Activated B cell treated with CpG ODN at 0.5 μM for 24 hours (primary cell): ENCODE data around the gene MC4R. TPM values are rescaled to one million over a fixed set of nuclear protein-coding genes. Genes with fewer than 3 reads are reported as not detected.

ENCODE experiments used
- ATAC-seq: fragments of 200-7000 bp; cut with Tn5 transposase; one replicate; pipeline ENCODE4 v1.10.0; 2021; ENCODE audit warnings: low read depth, mild to moderate bottlenecking, moderate library complexity
- CTCF ChIA-PET: fragments of 350-600 bp; sonication (Branson Sonifier 250); formaldehyde crosslinking; loops from one replicate; lab custom pipeline; 2021; ENCODE audit warnings: antibody characterized with exemption; lab: Charles Lee
- POLR2A ChIA-PET: fragments of 350-600 bp; sonication (Branson Sonifier 250); formaldehyde crosslinking; loops from one replicate; lab custom pipeline; 2021; ENCODE audit warnings: antibody characterized with exemption; lab: Charles Lee
- DNase-seq: peaks from one replicate; pipeline ENCODE4 v3.0.0; 2022
- H3K27ac Mint-ChIP-seq: one replicate; pipeline ENCODE4 v1.8.0; 2020; ENCODE audit warnings: mixed read lengths
- H3K27me3 Mint-ChIP-seq: one replicate; pipeline ENCODE4 v1.8.0; 2021; ENCODE audit warnings: mixed read lengths
- H3K36me3 Mint-ChIP-seq: one replicate; pipeline ENCODE4 v1.8.0; 2021; ENCODE audit warnings: low read depth, mixed read lengths
- H3K4me1 Mint-ChIP-seq: one replicate; pipeline ENCODE4 v1.8.0; 2021; ENCODE audit warnings: mixed read lengths
- H3K4me3 Mint-ChIP-seq: one replicate; pipeline ENCODE4 v1.8.0; 2020; ENCODE audit warnings: mild to moderate bottlenecking, mixed read lengths
- H3K9me3 Mint-ChIP-seq: one replicate; pipeline ENCODE4 v1.8.0; 2020; ENCODE audit warnings: mixed read lengths
- CTCF ChIP-seq: fragments of 200-600 bp; IDR thresholded peaks from one replicate; pipeline ENCODE4 v1.8.0; 2022; ENCODE audit warnings: antibody characterized with exemption, mild to moderate bottlenecking
- intact Hi-C: fragments of 100-400 bp; cut with micrococcal nuclease; formaldehyde crosslinking; loops from one replicate; pipeline ENCODE4 v1.15.1; 2024
- total RNA-seq: library from RNA; stranded (reverse); gene quantifications from 2 replicates; pipeline ENCODE4 v1.2.3, GENCODE V29; 2022

MC4R gene
- total RNA-seq, 1 donor from 2014 or later: not detected

GRCh38 chr18:60331890-60332289 is 40.7 kb downstream of the MC4R start:
- TF ChIP-seq CTCF: no peak
- Mint-ChIP-seq H3K36me3 (no peaks in the 10 kb centered on the region), H3K4me3 (no peak overlapping the region), H3K27ac (no peak overlapping the region), H3K4me1 (no peaks in the 10 kb centered on the region), H3K27me3 (no peaks in the 10 kb centered on the region), H3K9me3 (peaks cover 3% of the 10 kb centered on the region)
- DNase-seq (no peak), ATAC-seq (no peak)
- intact Hi-C loops: no loop called here
- ChIA-PET POLR2A (no interaction called here), CTCF (no interaction called here)

- TF ChIP-seq CTCF: no peak
- H3K27me3 Mint-ChIP-seq: no peaks in the 10 kb centered on the region
- H3K36me3 Mint-ChIP-seq: no peaks in the 10 kb centered on the region
- intact Hi-C loops: no loop called here
- H3K4me1 Mint-ChIP-seq: no peaks in the 10 kb centered on the region
- peaks cover 3% of the 10 kb centered on the region for H3K9me3 Mint-ChIP-seq
- H3K27ac Mint-ChIP-seq: no peak overlapping the region
- ATAC-seq (no peak), DNase-seq (no peak)
- H3K4me3 Mint-ChIP-seq: no peak overlapping the region
- POLR2A ChIA-PET: no interaction called here
- CTCF ChIA-PET: no interaction called here
These were observed 43.4 kb downstream of the MC4R start for GRCh38 chr18:60329131-60329530.

- H3K4me3 Mint-ChIP-seq: no peak overlapping the region
- H3K36me3 Mint-ChIP-seq: no peaks in the 10 kb centered on the region
- H3K27me3 Mint-ChIP-seq: no peaks in the 10 kb centered on the region
- peaks cover 3% of the 10 kb centered on the region for H3K9me3 Mint-ChIP-seq
- no peak for TF ChIP-seq CTCF
- ATAC-seq (no peak), DNase-seq (no peak)
- intact Hi-C loops: no loop called here
- H3K4me1 Mint-ChIP-seq: no peaks in the 10 kb centered on the region
- no peak overlapping the region for H3K27ac Mint-ChIP-seq
- ChIA-PET POLR2A (no interaction called here), CTCF (no interaction called here)
These were observed 44.7 kb downstream of the MC4R start for GRCh38 chr18:60327880-60328279.

GRCh38 chr18:60322591-60322990 is 50.0 kb downstream of the MC4R start:
- no peak for DNase-seq

More at GRCh38 chr18:60322591-60322990, 50.0 kb downstream of the MC4R start:
- no peak for TF ChIP-seq CTCF
- Mint-ChIP-seq H3K9me3 (peaks cover 5% of the 10 kb centered on the region), H3K4me3 (no peak overlapping the region), H3K27me3 (no peaks in the 10 kb centered on the region), H3K27ac (no peak overlapping the region), H3K36me3 (no peaks in the 10 kb centered on the region), H3K4me1 (no peaks in the 10 kb centered on the region)
- intact Hi-C loops: no loop called here
- POLR2A ChIA-PET: no interaction called here
- no peak for ATAC-seq
- CTCF ChIA-PET: no interaction called here
